ENCODE measurements around the gene ASXL1. TPM values are rescaled to one million over a fixed set of nuclear protein-coding genes. Genes with fewer than 3 reads are reported as not detected.

ASXL1 gene
- total RNA-seq, 4 donors from 2014 or later = 69.2 to 139 (median 104) TPM

DNA sequence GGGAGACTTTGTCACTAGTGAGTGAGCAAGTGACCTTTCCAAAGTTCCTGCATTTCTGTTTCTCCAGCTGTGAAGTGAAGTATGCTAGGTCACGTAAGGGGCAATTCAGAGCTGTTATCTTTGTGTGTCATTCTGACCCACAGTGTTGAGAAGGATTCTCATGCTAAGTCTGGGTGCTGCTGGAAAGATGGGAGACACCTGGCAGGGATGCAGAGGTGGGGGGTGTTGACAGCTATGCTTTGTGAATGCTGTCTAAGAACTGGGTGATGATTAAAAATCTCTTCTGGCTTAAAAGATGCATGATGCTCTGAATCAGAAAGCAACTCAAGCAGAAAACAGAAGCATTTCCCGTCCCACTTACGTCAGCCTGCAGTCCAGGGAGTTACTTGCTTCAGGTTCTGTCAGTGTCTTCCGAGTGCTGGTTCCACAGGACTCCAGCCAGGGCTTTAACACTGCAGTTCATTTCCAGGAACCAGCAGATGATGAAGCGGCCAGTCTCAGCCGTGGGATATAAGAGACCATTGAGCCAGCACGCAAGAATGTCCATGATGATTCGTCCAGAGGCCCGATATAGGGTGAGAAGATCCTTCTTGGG lies 30.9 kb upstream of the ASXL1 start:
- no peak for DNase-seq (ENCODE audit: low spot score)
- TF ChIP-seq, protein P1, sequence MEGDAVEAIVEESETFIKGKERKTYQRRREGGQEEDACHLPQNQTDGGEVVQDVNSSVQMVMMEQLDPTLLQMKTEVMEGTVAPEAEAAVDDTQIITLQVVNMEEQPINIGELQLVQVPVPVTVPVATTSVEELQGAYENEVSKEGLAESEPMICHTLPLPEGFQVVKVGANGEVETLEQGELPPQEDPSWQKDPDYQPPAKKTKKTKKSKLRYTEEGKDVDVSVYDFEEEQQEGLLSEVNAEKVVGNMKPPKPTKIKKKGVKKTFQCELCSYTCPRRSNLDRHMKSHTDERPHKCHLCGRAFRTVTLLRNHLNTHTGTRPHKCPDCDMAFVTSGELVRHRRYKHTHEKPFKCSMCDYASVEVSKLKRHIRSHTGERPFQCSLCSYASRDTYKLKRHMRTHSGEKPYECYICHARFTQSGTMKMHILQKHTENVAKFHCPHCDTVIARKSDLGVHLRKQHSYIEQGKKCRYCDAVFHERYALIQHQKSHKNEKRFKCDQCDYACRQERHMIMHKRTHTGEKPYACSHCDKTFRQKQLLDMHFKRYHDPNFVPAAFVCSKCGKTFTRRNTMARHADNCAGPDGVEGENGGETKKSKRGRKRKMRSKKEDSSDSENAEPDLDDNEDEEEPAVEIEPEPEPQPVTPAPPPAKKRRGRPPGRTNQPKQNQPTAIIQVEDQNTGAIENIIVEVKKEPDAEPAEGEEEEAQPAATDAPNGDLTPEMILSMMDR (IDR thresholded peaks at IDR 0.05) = no peak
- ATAC-seq (ENCODE audit: low FRiP score) = no peak

DNA sequence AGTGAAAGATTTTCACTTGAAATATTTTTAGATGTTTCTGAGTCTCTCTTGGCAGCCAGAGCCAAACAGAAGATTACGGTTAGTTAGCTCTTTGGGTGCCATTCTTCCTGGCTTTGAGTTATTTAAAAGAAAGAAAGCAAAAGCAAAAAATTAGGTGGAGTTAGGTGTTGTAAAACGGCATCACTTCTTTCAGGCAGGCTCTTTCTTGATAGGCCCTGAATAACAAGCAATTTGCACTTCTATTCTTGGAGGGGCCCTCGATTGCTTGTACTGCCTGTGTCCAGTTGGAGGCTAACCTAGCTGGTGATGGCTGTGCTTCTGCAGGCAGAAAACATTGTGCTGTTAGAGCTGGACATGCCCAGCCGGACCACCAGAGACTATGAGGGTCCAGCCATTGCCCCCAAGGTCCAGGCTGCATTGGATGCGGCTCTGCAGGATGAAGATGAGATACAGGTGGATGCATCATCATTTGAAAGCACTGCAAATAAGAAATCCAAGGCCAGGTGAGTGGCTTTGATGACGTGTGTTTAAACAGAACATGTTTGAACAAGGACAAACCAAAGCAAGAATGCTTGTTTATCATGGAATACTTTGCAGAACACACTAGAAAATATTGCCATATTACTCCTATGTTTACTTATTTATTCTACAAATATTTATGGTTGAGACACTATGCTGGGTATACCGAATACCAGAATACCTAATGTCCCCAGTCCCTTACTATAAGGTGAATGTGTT lies 28.1 kb upstream of the ASXL1 start:
- TF ChIP-seq, protein P1 (IDR thresholded peaks at IDR 0.05) = no peak
- DNase-seq (ENCODE audit: low spot score) = no peak
- ATAC-seq (ENCODE audit: low FRiP score) = no peak

DNA sequence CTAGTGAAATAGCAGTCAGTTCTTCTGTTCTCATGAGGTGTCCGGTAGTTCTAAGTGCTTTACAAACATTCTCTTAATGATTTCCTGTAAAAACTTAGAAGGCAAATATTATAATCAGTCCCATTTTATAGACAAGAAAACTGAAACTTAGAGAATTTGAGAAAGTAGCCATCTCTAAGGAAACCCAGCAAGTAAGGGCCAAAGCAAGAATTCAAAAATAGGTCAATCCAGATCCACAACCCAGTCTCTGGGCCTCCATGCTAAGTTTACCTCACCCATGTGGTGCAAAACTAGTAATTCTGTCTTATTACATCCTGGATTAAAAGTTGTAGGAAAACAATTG lies 27.6 kb upstream of the ASXL1 start:
- DNase-seq (ENCODE audit: low spot score) = no peak
- ATAC-seq (ENCODE audit: low FRiP score) = no peak
- TF ChIP-seq, protein P1 (IDR thresholded peaks at IDR 0.05) = no peak

DNA sequence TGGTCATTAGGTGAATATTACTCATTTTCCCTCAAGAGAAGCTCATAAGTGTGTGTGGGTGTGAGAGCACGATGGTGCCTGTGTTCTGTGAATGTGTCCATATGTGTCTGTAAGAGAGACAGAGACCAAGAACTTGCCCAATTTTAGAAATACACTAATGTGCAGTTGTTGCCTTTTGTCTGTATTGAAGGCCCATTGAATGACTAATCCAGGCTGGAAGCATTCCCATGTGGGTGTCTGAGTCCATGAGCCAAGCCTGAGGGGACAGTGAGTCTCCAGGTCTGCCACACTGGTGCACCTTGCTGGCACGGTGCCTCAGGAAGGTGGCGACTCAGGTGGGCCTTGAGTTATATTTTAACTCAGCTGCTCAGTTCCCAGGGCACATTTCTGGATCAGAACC lies 25.5 kb upstream of the ASXL1 start:
- no peak for ATAC-seq (ENCODE audit: low FRiP score)
- DNase-seq (ENCODE audit: low spot score) = no peak
- TF ChIP-seq, protein P1 (IDR thresholded peaks at IDR 0.05) = no peak

DNA sequence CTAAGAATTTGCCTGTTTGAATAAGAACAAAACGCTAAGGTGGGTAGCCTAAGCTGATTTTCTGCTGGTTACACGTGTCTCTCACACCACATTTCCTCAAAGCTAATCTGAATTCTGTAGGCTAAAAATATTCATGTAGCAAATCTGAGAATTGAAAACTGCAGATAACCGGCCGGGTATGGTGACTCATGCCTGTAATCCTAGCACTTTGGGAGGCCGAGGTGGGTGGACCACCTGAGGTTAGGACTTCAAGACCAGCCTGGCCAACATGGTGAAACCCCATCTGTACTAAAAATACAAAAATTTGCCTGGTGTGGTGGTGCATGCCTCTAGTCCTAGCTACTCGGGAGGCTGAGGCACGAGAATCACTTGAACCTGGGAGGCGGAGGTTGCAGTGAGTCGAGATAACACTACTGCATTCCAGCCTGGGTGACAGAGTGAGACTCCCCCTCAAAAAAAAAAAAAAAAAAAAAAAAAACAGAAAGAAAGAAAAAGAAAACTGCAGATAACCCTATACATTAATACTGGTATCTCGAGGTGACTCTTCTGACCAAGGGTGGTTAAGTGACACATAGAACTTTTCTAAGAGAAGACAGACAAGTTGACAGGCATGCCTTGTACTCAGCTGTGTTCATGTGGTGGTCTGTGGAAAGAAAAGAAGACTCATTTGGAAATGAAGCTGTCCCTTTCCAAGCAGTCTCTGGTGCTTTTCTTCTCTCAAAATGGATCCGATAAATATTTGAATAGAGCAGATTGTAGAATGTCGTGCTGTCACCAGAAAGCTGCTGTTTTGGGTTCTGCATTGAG lies 24.7 kb upstream of the ASXL1 start:
- TF ChIP-seq, protein P1 (IDR thresholded peaks at IDR 0.05) = no peak
- DNase-seq (ENCODE audit: low spot score) = no peak
- ATAC-seq (ENCODE audit: low FRiP score) = no peak

DNA sequence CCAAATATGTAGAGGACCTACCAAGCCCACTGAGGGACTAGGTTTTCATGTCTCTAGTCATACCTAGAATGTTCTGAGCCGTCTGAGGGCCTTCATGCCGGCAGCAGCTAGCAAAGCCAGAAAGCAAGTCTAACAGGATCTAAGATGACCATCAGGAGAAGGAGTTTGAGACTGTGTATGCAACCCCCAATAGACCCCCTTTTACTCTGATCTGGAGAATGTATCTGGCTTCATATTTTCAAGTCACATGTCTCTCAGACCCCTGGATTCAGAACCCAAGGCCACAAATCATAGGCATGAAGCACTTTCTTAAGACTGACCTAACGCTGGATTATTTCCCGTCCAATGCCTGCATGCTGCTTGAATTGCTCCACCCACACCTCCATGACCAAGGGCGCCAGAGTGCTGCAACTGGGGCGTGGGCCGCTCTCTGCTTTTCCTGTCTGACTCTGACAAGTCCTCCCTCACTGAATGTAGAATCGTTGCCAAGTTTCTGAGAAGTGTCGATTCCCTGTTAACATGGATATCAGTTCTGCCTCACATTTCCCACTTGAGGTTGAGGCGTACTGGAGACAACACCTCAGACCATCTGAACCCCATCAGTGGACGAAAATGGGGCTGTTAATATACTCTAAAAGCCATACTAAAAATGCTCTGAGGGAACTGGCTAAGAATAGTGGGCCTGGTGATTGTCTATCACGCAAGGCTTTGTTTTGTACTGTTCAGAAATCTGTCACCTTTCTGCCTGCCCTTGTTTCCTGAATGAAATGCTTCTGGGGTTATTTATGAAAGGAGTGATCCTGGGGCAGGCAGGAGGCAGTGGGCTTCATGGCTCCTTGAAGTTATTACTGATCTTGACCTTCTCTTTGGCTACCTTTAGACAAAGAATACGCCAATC lies 23.9 kb upstream of the ASXL1 start:
- DNase-seq (ENCODE audit: low spot score) = no peak
- ATAC-seq (ENCODE audit: low FRiP score) = peak; percentile 73
- TF ChIP-seq, protein P1 (IDR thresholded peaks at IDR 0.05) = no peak

All from omental fat pad (tissue), 4 donors.